HepG2 (cell line): ENCODE results near the gene CCS. TPM values are rescaled to one million over a fixed set of nuclear protein-coding genes. Genes with fewer than 3 reads are reported as not detected.

Source experiments
- AKNA ChIP-seq: sonication (generic); formaldehyde crosslinking; IDR thresholded peaks from 2 replicates; pipeline ENCODE4 v1.4.0; 2020; ENCODE audit warnings: missing genetic modification reagents, borderline replicate concordance
- ATF6 ChIP-seq: sonication (generic); formaldehyde crosslinking; conservative IDR thresholded peaks from 2 replicates; pipeline ENCODE4 v1.4.0; 2020; ENCODE audit warnings: missing genetic modification reagents
- CBFB ChIP-seq: sonication (generic); formaldehyde crosslinking; IDR thresholded peaks from 2 replicates; pipeline ENCODE4 v1.4.0; 2020; ENCODE audit warnings: missing genetic modification reagents
- DR1 ChIP-seq: sonication (generic); formaldehyde crosslinking; IDR thresholded peaks from 2 replicates; pipeline ENCODE4 v1.8.0; 2021; ENCODE audit warnings: mild to moderate bottlenecking, missing genetic modification reagents, inconsistent platforms
- ETV6 ChIP-seq: sonication (generic); formaldehyde crosslinking; conservative IDR thresholded peaks from 2 replicates; pipeline ENCODE4 v1.4.0; 2020; ENCODE audit warnings: missing genetic modification reagents
- HDAC2 ChIP-seq: sonication (generic); formaldehyde crosslinking; IDR thresholded peaks from 2 replicates; pipeline ENCODE4 v1.4.0; 2020; ENCODE audit warnings: missing genetic modification reagents
- PAXIP1 ChIP-seq: sonication (generic); formaldehyde crosslinking; conservative IDR thresholded peaks from 2 replicates; pipeline ENCODE4 v1.4.0; 2020; ENCODE audit warnings: mild to moderate bottlenecking, missing genetic modification reagents, moderate library complexity
- POLR2G ChIP-seq: fragments of 200-400 bp; formaldehyde crosslinking; IDR thresholded peaks from 2 replicates; pipeline ENCODE4 v1.6.1; 2018; ENCODE audit warnings: mild to moderate bottlenecking, low read depth, low read length, moderate library complexity
- SRSF4 ChIP-seq: fragments of 200-400 bp; formaldehyde crosslinking; IDR thresholded peaks from one replicate; pipeline ENCODE4 v1.6.1; 2018; ENCODE audit warnings: mild to moderate bottlenecking, low read depth, low read length, moderate library complexity; ENCODE audit not compliant: poor library complexity, severe bottlenecking
- U2AF1 ChIP-seq: fragments of 200-400 bp; formaldehyde crosslinking; optimal IDR thresholded peaks from 2 replicates; pipeline ENCODE3; 2017; ENCODE audit warnings: mild to moderate bottlenecking, low read depth, low read length
- YEATS2 ChIP-seq: sonication (generic); formaldehyde crosslinking; IDR thresholded peaks from 2 replicates; pipeline ENCODE4 v1.4.0; 2020; ENCODE audit warnings: missing genetic modification reagents, borderline replicate concordance
- ZNF235 ChIP-seq: sonication (generic); formaldehyde crosslinking; IDR thresholded peaks from 2 replicates; pipeline ENCODE4 v1.8.1; 2023; ENCODE audit warnings: mild to moderate bottlenecking, missing genetic modification reagents, borderline replicate concordance
- ZNF547 ChIP-seq: sonication (generic); formaldehyde crosslinking; IDR thresholded peaks from 2 replicates; pipeline ENCODE4 v1.5.1; 2020; ENCODE audit warnings: mild to moderate bottlenecking, missing genetic modification reagents
- ZNF549 ChIP-seq: sonication (generic); formaldehyde crosslinking; IDR thresholded peaks from 2 replicates; pipeline ENCODE4 v1.5.0; 2020; ENCODE audit warnings: missing genetic modification reagents
- ZNF567 ChIP-seq: sonication (generic); formaldehyde crosslinking; IDR thresholded peaks from 2 replicates; pipeline ENCODE4 v1.8.1; 2023; ENCODE audit warnings: mild to moderate bottlenecking, missing genetic modification reagents, borderline replicate concordance
- ZNF576 ChIP-seq: sonication (generic); formaldehyde crosslinking; IDR thresholded peaks from 2 replicates; pipeline ENCODE4 v1.4.0; 2020; ENCODE audit warnings: mild to moderate bottlenecking, missing genetic modification reagents
- ZNF660 ChIP-seq: sonication (generic); formaldehyde crosslinking; IDR thresholded peaks from 2 replicates; pipeline ENCODE4 v1.5.1; 2020; ENCODE audit warnings: mild to moderate bottlenecking, low read depth, missing genetic modification reagents, borderline replicate concordance
- ZSCAN30 ChIP-seq: sonication (generic); formaldehyde crosslinking; IDR thresholded peaks from 2 replicates; pipeline ENCODE4 v1.5.0; 2020; ENCODE audit warnings: mild to moderate bottlenecking, missing genetic modification reagents
- polyA plus RNA-seq, 8 experiments: library from polyadenylated mRNA; depleted of rRNA in 3 of 8; stranded (reverse) in 7 of 8; unstranded in 1 of 8; fragments of >200 nt; fragmentation: Illumina TruSeq in 4 of 8; extraction: Trizol in 4 of 8; gene quantifications; 2 replicates each; pipeline versions ENCODE4 v1.2.1 to v1.2.3, GENCODE V29; 2011 to 2016; ENCODE audit warnings: low read depth in 4 of 8, missing spikeins in 1 of 8, mixed read lengths in 1 of 8; ENCODE audit not compliant: insufficient read depth in 1 of 8
- total RNA-seq, 5 experiments: library from RNA; depleted of rRNA; stranded (reverse); fragments of >200 nt; fragmentation: Illumina TruSeq; extraction: Trizol; gene quantifications; 2 replicates each; pipeline ENCODE4 v1.2.3, GENCODE V29; 2016; ENCODE audit warnings: low read depth in 1 of 5

The CCS gene
- total and polyA plus RNA-seq, 2 of the 13 experiments (the other 11 are each of a cell fraction or from before 2014, with no cell fraction given) = 25.4 to 44.6 TPM

GRCh38 chr11:66545701-66546367 lies 47.2 kb upstream of the CCS start, which contains the start of gene ZDHHC24 (continued):
- TF ChIP-seq AKNA = no peak
- peak; percentile 58; the same call in 1 of the 2 replicates for TF ChIP-seq ZNF547 (CRISPR knock-in tag)
- TF ChIP-seq HDAC2 (CRISPR knock-in tag) = peak; percentile 8; the same call in 1 of the 2 replicates
- TF ChIP-seq POLR2G = peak; percentile 85
- TF ChIP-seq ZNF567 (CRISPR knock-in tag) = no peak
- TF ChIP-seq ATF6 (CRISPR knock-in tag) = no peak
- TF ChIP-seq ZNF235 (CRISPR knock-in tag) = 0 out of 2 replicates have a peak, but pooled peaks have one; percentile 41
- TF ChIP-seq ZSCAN30 (CRISPR knock-in tag) = no peak
- 0 out of 2 replicates have a peak, but pooled peaks have one; percentile 45 for TF ChIP-seq ETV6 (CRISPR knock-in tag)
- 0 out of 2 replicates have a peak, but pooled peaks have one; percentile 46 for TF ChIP-seq ZNF549 (CRISPR knock-in tag)
- no peak; the same call in 1 of the 2 replicates for TF ChIP-seq CBFB (CRISPR knock-in tag)
- no peak for TF ChIP-seq ZNF576 (CRISPR knock-in tag)
- TF ChIP-seq DR1 (CRISPR knock-in tag) = peak; percentile 76; the same call in 1 of the 2 replicates
- TF ChIP-seq ZNF660 (CRISPR knock-in tag) = no peak
- peak; percentile 64; the same call in 1 of the 2 replicates for TF ChIP-seq YEATS2 (CRISPR knock-in tag)
- no peak for TF ChIP-seq U2AF1
- no peak for TF ChIP-seq SRSF4
- TF ChIP-seq PAXIP1 (CRISPR knock-in tag) = peak; percentile 25; the same call in 1 of the 2 replicates
